ENCODE results near the gene ALOX12. TPM values are rescaled to one million over a fixed set of nuclear protein-coding genes. Genes with fewer than 3 reads are reported as not detected.
"Not testable (repeated sequence)": the region's sequence is repeated elsewhere in the genome, so short reads cannot be mapped to it uniquely, and the experiment has no call there.

Gene ALOX12
- total RNA-seq, 2 experiments from 2014 or later: not detected

DNA sequence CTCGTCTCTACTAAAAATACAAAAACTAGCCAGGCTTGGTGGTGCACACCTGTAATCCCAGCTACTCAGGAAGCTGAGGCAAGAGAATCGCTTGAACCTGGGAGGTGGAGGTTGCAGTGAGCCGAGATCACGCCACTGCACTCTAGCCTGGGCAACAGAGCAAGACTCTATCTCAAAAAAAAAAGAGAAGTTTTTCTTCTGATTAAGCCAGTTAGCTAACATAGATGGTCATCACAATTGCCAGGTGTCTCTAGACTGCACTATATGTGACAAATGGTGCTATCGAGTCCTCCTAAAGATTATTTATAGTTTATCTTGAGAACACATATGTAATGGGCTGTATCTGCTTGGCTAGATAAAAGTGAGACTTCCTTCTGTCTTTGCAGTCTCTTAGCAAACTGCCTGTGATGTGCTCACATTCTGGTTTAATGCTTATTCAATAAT, 2.2 kb upstream of the ALOX12 start:
- H3K4me3 Mint-ChIP-seq: not testable (repeated sequence)

DNA sequence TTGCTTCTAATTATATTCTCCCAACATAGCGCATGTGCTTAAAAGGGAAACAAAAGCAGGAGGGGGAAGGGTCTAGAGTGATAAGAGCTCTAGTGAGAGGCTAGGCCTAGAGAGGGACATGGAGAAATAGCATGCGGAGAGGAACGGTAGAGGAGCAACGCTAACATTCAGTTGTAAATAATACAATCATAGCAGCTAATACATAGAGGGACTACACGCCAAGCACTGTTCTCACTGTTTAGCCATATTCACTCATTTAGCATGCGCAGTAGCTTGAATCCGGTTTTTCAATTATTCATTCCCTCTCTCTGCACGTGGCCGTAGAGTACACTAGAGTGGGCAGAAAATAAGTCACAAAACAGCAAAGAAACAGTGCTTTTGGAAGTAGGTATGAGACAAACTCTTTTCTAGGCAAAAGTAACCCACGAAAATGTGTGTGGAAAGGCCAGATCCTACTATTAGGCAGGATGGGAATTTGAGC, 1.7 kb upstream of the ALOX12 start:
- Mint-ChIP-seq H3K36me3 (peaks cover 10% of the 10 kb centered on the region), H3K4me1 (peaks cover 2% of the 10 kb centered on the region), H3K27ac (no peak overlapping the region), H3K4me3 (no peak overlapping the region), H3K27me3 (peaks cover 1% of the 10 kb centered on the region), H3K9me3 (no peaks in the 10 kb centered on the region)
- POLR2A ChIA-PET: no interaction called here
- ATAC-seq (ENCODE audit: low read depth): no peak
- DNase-seq: no peak

More for the DNA sequence above, 2.2 kb upstream of the ALOX12 start:
- H3K27ac Mint-ChIP-seq; H3K27me3 Mint-ChIP-seq; DNase-seq; ATAC-seq (ENCODE audit: low read depth); POLR2A ChIA-PET; H3K4me1 Mint-ChIP-seq; H3K9me3 Mint-ChIP-seq: not testable (repeated sequence)
- peaks cover 10% of the 10 kb centered on the region for H3K36me3 Mint-ChIP-seq

DNA sequence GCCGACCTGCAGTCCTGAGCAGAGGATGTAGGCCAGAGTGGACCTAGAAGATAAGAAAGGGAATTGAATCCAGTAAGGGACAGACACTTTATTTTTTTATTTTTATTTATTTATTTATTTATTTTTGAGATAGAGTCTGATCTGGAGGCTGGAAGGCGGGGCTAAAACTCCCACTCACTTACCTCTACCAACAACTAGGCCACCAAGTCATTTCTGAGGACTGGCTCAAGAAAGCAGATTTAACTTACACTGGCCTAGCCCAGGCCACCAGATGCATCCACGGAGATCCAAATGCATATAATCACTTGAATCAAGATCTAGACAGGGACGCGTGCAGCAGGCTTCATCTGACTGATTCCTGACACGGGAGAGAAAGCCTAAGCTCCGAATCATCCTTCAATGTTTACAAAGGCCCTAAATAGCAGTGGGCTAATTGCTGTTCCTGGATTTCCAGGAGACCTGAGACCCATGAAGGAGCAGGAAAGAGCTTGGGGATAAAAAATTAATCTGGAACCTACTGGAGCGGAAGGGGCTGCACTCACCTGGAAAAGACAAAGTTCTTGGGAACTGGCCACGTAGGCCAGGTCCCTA, 1.1 kb upstream of the ALOX12 start:
- H3K4me3 Mint-ChIP-seq: no peak overlapping the region
- peaks cover 11% of the 10 kb centered on the region for H3K36me3 Mint-ChIP-seq
- peaks cover 1% of the 10 kb centered on the region for H3K27me3 Mint-ChIP-seq
- POLR2A ChIA-PET: no interaction called here
- H3K27ac Mint-ChIP-seq: no peak overlapping the region
- H3K4me1 Mint-ChIP-seq: peaks cover 2% of the 10 kb centered on the region
- no peaks in the 10 kb centered on the region for H3K9me3 Mint-ChIP-seq
- DNase-seq: no peak
- no peak for ATAC-seq (ENCODE audit: low read depth)

DNA sequence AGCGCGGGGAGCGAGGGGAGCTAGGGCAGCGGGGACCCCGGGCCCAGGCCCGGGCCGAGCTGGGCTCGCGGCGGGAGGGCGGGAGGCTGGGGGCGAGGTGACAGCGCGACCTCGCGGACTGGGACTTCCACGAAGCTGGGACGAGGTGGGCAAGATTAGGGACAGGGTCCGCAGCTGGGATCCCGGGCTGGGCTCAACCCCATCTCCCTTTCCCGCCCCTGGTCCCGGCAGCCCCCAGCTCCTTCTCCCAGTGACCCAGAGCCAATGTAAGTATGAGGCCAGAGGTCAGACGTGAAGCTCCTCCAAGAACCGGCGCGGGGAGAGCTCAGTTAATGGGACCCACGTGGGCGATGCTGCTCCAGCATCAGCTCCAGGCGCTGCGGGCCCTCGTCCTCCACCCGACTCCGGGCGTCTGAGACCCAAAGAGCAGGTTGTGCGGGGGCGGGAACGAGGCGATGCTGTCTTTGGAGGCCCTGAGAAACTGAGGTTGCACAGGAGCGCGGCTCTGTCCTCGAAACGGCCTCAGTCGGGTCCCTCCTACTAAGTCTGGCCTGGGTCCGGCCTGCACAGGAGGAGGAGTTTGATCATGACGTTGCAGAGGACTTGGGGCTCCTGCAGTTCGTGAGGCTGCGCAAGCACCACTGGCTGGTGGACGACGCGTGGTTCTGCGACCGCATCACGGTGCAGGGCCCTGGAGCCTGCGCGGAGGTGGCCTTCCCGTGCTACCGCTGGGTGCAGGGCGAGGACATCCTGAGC, 585 bp downstream of the ALOX12 start:
- Mint-ChIP-seq H3K4me3 (no peak overlapping the region), H3K27me3 (peaks cover 1% of the 10 kb centered on the region), H3K27ac (no peak overlapping the region), H3K36me3 (peaks cover 16% of the 10 kb centered on the region), H3K9me3 (no peaks in the 10 kb centered on the region), H3K4me1 (peaks cover 4% of the 10 kb centered on the region)
- DNase-seq (no peak), ATAC-seq (ENCODE audit: low read depth) (no peak)
- POLR2A ChIA-PET: interaction anchor here (0.5 kb wide), 1 partner anchor 15 kb away, joined by 4 read pairs; no protein-coding TSS in a partner anchor

DNA sequence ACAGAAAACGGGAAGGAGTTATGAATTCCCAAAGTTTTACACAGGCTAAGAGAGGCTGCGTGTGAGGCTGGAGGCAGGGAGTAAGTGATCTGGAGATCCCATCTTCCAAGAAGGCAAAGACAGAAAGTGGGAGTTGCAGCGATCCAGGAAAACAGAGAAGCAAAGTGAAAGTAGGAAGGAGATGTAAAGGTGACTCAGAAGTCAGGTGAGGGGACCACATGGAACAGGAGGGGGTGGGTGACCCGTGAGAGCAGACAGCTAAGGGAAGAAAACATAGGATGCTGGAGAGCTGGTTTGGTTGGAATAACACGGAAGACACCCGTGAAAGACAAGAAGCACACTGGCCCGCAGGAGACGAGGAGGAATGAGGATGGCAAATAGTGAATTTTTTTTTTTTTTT, 1.3 kb downstream of the ALOX12 start:
- Mint-ChIP-seq H3K27ac (no peak overlapping the region), H3K4me3 (no peak overlapping the region), H3K4me1 (peaks cover 6% of the 10 kb centered on the region), H3K36me3 (peaks cover 19% of the 10 kb centered on the region), H3K27me3 (peaks cover 1% of the 10 kb centered on the region), H3K9me3 (no peaks in the 10 kb centered on the region)
- ATAC-seq (ENCODE audit: low read depth) (no peak), DNase-seq (no peak)
- POLR2A ChIA-PET: no interaction called here

DNA sequence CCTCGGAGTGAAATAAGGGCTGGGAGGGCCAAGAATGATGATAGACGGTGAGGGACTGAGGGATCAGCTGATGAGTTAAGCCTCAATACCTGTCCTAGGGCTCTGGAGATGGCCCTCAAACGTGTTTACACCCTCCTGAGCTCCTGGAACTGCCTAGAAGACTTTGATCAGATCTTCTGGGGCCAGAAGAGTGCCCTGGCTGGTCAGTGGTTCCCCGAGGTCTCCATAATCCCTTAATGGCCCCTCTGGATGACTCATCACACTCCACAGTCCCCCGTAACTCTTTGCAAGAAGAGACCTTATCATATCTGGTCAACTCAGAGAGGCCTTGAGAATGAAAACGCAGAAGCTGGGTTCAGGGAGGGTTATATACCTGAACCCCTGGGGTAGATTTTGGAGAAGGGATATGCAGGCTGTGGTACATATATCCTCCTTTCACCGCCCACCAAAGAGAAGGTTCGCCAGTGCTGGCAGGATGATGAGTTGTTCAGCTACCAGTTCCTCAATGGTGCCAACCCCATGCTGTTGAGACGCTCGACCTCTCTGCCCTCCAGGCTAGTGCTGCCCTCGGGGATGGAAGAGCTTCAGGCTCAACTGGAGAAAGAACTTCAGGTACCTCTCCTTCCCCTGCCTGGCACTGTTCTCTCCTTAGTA, 3.1 kb downstream of the ALOX12 start:
- DNase-seq (no peak), ATAC-seq (ENCODE audit: low read depth) (no peak)
- Mint-ChIP-seq H3K27ac (no peak overlapping the region), H3K27me3 (peaks cover 1% of the 10 kb centered on the region), H3K36me3 (peaks cover 19% of the 10 kb centered on the region), H3K4me1 (peaks cover 6% of the 10 kb centered on the region), H3K9me3 (no peaks in the 10 kb centered on the region), H3K4me3 (no peak overlapping the region)
- POLR2A ChIA-PET: interaction anchor here (0.9 kb wide), 1 partner anchor 85 kb away, joined by 3 read pairs; no protein-coding TSS in a partner anchor

DNA sequence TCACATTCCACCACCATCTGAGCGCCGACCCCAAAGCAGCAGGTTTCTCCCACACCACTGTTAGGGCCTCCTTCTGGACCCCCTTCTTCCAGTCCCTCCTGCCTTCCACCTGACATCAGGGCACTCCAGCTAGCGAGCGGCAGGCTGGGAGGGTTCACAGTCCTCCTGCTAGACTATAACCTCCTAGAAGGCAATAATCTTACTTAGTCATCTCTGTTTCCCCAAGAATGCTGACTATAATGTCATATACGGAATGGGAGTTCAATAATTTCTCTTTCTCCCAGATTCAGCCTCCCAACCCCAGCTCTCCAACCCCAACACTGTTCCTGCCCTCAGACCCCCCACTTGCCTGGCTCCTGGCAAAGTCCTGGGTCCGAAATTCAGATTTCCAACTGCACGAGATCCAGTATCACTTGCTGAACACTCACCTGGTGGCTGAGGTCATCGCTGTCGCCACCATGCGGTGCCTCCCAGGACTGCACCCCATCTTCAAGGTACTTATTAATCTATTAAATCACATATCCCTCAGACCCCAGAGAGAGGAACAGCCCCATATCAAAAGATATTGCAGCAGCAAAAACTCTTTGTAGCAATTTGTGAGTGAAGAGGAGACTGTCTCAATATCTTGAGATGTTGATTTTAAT, 5.6 kb downstream of the ALOX12 start:
- ATAC-seq (ENCODE audit: low read depth): no peak
- H3K27ac Mint-ChIP-seq: no peak overlapping the region
- H3K27me3 Mint-ChIP-seq: peaks cover 1% of the 10 kb centered on the region
- H3K9me3 Mint-ChIP-seq: no peaks in the 10 kb centered on the region
- DNase-seq: peak; percentile 61
- H3K4me1 Mint-ChIP-seq: peaks cover 9% of the 10 kb centered on the region
- H3K36me3 Mint-ChIP-seq: peaks cover 19% of the 10 kb centered on the region
- H3K4me3 Mint-ChIP-seq: no peak overlapping the region
- POLR2A ChIA-PET: no interaction called here

DNA sequence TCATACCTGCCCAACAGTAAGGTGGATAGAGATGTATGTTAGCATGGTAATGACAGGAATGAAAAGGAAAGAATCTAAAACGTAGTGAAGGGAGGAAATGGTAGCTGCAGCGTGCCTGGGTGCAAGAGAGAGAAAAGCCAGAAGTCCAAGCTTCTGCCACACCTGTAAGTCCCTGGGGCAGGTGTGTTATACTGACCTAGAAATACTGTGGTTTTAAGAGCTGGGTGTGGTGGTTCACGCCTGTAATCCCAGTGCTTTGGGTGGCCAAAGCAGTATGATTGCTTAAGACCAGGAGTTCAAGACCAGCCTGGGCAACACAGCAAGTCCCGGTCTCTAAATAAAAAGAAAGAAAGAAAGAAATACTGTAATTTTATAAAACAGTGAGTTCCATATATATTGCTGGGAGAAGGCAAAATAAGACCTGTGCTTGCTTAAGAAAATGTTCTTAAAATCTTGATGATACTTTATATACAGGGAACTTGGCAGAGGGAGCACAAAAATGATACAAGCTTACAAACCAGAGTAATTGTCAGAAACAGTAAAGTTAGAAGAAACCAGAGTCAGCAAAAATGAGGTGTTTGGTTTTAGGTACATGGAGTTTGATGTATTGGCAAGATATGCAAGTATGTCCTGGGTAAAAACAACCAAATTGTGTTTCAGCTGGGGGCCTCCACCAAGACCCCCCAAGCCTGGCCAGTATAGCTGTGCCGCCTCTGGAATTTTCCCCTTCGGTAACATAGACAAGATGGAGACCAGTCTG, 6.6 kb downstream of the ALOX12 start:
- no peak overlapping the region for H3K4me3 Mint-ChIP-seq
- no peak overlapping the region for H3K27ac Mint-ChIP-seq
- POLR2A ChIA-PET: no interaction called here
- ATAC-seq (ENCODE audit: low read depth): no peak
- H3K4me1 Mint-ChIP-seq: peaks cover 12% of the 10 kb centered on the region
- H3K27me3 Mint-ChIP-seq: no peaks in the 10 kb centered on the region
- DNase-seq: no peak
- peaks cover 16% of the 10 kb centered on the region for H3K36me3 Mint-ChIP-seq
- H3K9me3 Mint-ChIP-seq: no peaks in the 10 kb centered on the region

DNA sequence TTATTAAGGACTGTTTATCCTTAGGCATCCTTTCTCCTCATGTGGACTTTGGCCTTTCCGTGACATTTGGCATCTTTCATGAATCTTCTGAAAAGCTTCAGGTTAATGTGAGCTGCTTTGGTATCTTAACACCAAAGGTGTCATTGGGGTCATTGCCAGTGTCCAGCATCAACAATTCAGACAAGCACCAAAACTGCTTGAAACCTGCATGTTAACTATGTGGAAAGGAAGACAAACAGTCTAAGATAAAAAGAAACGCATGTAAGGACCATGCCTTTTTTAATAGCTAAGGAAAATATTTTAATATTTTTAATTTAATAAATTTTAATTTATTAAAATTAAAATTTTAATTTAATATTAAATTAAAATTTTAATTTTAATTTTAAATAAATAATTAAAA, 7.9 kb downstream of the ALOX12 start:
- POLR2A ChIA-PET: interaction anchor here (1.0 to 2.3 kb wide), 3 partner anchors 12 to 32 kb away, joined by 4 to 8 read pairs (median 7); partner anchors contain the start of gene SLC16A13
- H3K4me1 Mint-ChIP-seq: peaks cover 12% of the 10 kb centered on the region
- ATAC-seq (ENCODE audit: low read depth) (no peak), DNase-seq (no peak)
- no peaks in the 10 kb centered on the region for H3K27me3 Mint-ChIP-seq
- H3K9me3 Mint-ChIP-seq: no peaks in the 10 kb centered on the region
- no peak overlapping the region for H3K4me3 Mint-ChIP-seq
- H3K27ac Mint-ChIP-seq: no peak overlapping the region
- H3K36me3 Mint-ChIP-seq: peaks cover 11% of the 10 kb centered on the region

DNA sequence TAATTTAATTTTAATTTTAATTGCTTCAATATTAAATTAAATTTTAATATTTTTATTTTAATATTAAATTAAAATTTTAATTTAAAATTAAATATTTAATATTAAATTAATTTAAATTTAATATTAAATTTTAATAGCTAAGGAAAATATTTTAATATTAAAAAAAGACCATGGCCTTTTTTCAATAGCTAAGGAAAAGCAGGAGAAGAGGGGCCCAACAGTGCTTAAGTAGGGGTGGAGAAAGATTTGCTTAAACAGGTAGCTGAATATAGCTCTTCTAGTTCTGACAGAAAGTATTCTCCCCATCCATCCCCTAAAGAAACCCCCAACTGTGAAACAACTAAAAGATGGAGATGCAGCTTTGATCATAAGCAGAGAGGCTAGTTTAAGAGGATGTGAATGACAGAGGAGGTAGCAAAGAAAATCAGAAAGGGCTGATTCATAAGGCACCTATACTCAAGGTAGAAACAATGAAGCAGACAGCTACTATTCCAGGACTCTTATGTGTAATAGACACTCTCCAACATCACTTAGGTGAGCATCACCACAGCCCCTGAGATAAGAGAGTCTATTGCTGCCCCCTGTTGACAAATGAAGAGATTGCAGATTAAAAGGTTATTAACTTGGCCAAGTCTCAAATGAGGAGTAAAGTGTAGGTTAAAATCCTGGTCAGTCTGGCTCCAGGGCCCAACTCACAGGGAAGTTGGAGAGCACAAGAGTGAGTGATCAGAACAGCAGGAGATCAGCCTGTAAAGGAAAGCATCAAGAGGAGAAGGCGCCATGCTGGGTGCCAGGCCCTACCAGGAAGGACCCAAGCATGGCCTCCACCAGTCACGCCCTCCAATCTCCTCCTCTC, 8.8 kb downstream of the ALOX12 start:
- DNase-seq (peak; percentile 49), ATAC-seq (ENCODE audit: low read depth) (peak; percentile 95)
- Mint-ChIP-seq H3K9me3 (no peaks in the 10 kb centered on the region), H3K27ac (peak overlapping the region; percentile 39), H3K4me1 (peaks cover 16% of the 10 kb centered on the region), H3K36me3 (peaks cover 12% of the 10 kb centered on the region), H3K4me3 (no peak overlapping the region), H3K27me3 (no peaks in the 10 kb centered on the region)
- POLR2A ChIA-PET: interaction anchor here (0.6 to 2.3 kb wide), 7 partner anchors 11 to 90 kb away, joined by 3 to 8 read pairs (median 4); partner anchors contain the start of gene SLC16A13

DNA sequence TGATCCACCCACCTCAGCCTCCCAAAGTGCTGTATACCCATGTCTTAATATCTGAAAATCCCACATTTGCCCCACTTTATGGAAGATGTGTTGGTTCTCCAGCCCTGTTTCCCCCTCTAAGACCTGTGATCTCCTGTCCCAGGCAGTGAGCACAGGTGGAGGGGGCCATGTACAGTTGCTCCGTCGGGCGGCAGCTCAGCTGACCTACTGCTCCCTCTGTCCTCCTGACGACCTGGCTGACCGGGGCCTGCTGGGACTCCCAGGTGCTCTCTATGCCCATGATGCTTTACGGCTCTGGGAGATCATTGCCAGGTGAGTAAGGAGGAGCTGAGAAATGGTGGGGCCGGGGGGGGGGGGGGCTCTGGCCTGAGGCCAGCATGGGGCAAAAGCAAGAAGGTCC, 9.9 kb downstream of the ALOX12 start:
- POLR2A ChIA-PET: interaction anchor here (0.6 to 1.2 kb wide), 3 partner anchors 29 to 91 kb away, joined by 3 to 6 read pairs (median 4); no protein-coding TSS in a partner anchor
- no peak overlapping the region for H3K4me3 Mint-ChIP-seq
- H3K27ac Mint-ChIP-seq: no peak overlapping the region
- H3K36me3 Mint-ChIP-seq: peaks cover 10% of the 10 kb centered on the region
- H3K4me1 Mint-ChIP-seq: peaks cover 23% of the 10 kb centered on the region
- no peaks in the 10 kb centered on the region for H3K9me3 Mint-ChIP-seq
- H3K27me3 Mint-ChIP-seq: no peaks in the 10 kb centered on the region
- DNase-seq (no peak), ATAC-seq (ENCODE audit: low read depth) (no peak)

DNA sequence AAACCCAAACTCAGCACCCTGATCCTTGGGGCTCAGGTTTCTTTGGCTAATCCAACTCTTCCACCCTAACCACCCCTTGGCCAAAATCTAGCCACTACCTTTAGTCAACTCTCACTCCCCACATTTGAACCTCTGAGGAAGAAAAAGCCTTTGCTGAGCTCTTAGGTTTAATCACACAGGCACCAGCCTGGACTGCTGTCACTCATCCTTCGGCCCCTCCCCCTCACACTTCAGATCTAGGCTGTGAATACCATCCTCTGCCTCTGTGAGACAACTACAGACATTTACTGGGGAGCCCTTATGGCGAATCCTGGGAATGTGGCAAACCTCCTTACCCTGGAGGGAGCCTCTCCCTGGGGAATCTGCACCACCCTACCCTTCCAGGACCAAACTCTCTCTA, 11.3 kb downstream of the ALOX12 start:
- DNase-seq (no peak), ATAC-seq (ENCODE audit: low read depth) (no peak)
- no peaks in the 10 kb centered on the region for H3K9me3 Mint-ChIP-seq
- peaks cover 26% of the 10 kb centered on the region for H3K4me1 Mint-ChIP-seq
- peaks cover 5% of the 10 kb centered on the region for H3K36me3 Mint-ChIP-seq
- no peak overlapping the region for H3K4me3 Mint-ChIP-seq
- POLR2A ChIA-PET: interaction anchor here (1.2 kb wide), 2 partner anchors 28 to 93 kb away, joined by 3 to 6 read pairs; no protein-coding TSS in a partner anchor
- no peaks in the 10 kb centered on the region for H3K27me3 Mint-ChIP-seq
- H3K27ac Mint-ChIP-seq: no peak overlapping the region

Data from activated naive CD8-positive, alpha-beta T cell treated with anti-CD3 and anti-CD28 coated beads, Interleukin-2, amount 10 ng/mL, durations not matched to agents 7 days and 5 days (primary cell).